ENCODE measurements around the gene CCP110. TPM values are rescaled to one million over a fixed set of nuclear protein-coding genes. Genes with fewer than 3 reads are reported as not detected.
A peak's percentile ranks its signal among the peaks of the same experiment; 100 is the strongest.
"Not testable (repeated sequence)": the region's sequence is repeated elsewhere in the genome, so short reads cannot be mapped to it uniquely, and the experiment has no call there.

The CCP110 gene
- total RNA-seq, 2 experiments from 2014 or later: 28.7 to 30.4 TPM

- no peak overlapping the region for H3K4me3 Mint-ChIP-seq
These were observed 982 bp upstream of the CCP110 start for GRCh38 chr16:19522760-19523159.

GRCh38 chr16:19523184-19523558 lies 571 bp upstream of the CCP110 start:
- H3K27ac Mint-ChIP-seq: no peak overlapping the region
- no peaks in the 10 kb centered on the region for H3K9me3 Mint-ChIP-seq
- no peak overlapping the region for H3K4me3 Mint-ChIP-seq
- H3K4me1 Mint-ChIP-seq: peaks cover 30% of the 10 kb centered on the region
- H3K36me3 Mint-ChIP-seq: peaks cover 17% of the 10 kb centered on the region
- no peaks in the 10 kb centered on the region for H3K27me3 Mint-ChIP-seq
- no peak for DNase-seq

More at GRCh38 chr16:19522760-19523159, 982 bp upstream of the CCP110 start:
- Mint-ChIP-seq H3K9me3 (no peaks in the 10 kb centered on the region), H3K36me3 (peaks cover 16% of the 10 kb centered on the region), H3K27me3 (no peaks in the 10 kb centered on the region), H3K27ac (no peak overlapping the region), H3K4me1 (peaks cover 30% of the 10 kb centered on the region)
- DNase-seq: no peak

GRCh38 chr16:19524356-19524615 lies 544 bp downstream of the CCP110 start:
- Mint-ChIP-seq H3K4me3 (peak overlapping the region; percentile 98), H3K27ac (peak overlapping the region; percentile 92), H3K27me3 (no peaks in the 10 kb centered on the region), H3K9me3 (no peaks in the 10 kb centered on the region), H3K4me1 (peaks cover 23% of the 10 kb centered on the region), H3K36me3 (peaks cover 20% of the 10 kb centered on the region)
- DNase-seq: no peak

GRCh38 chr16:19524616-19525384 lies 1.1 kb downstream of the CCP110 start:
- H3K4me1 Mint-ChIP-seq: peaks cover 23% of the 10 kb centered on the region
- no peaks in the 10 kb centered on the region for H3K9me3 Mint-ChIP-seq
- peak overlapping the region; percentile 98 for H3K4me3 Mint-ChIP-seq
- H3K27ac Mint-ChIP-seq: peak overlapping the region; percentile 92
- no peaks in the 10 kb centered on the region for H3K27me3 Mint-ChIP-seq
- no peak for DNase-seq
- H3K36me3 Mint-ChIP-seq: peaks cover 20% of the 10 kb centered on the region

GRCh38 chr16:19525385-19525723 lies 1.6 kb downstream of the CCP110 start:
- H3K9me3 Mint-ChIP-seq: no peaks in the 10 kb centered on the region

GRCh38 chr16:19527161-19527560 lies 3.4 kb downstream of the CCP110 start:
- peaks cover 12% of the 10 kb centered on the region for H3K4me1 Mint-ChIP-seq
- peaks cover 20% of the 10 kb centered on the region for H3K36me3 Mint-ChIP-seq
- DNase-seq: no peak
- no peaks in the 10 kb centered on the region for H3K9me3 Mint-ChIP-seq
- no peak overlapping the region for H3K27ac Mint-ChIP-seq
- no peak overlapping the region for H3K4me3 Mint-ChIP-seq
- H3K27me3 Mint-ChIP-seq: no peaks in the 10 kb centered on the region

More at GRCh38 chr16:19525385-19525723, 1.6 kb downstream of the CCP110 start:
- H3K36me3 Mint-ChIP-seq: peaks cover 20% of the 10 kb centered on the region
- no peaks in the 10 kb centered on the region for H3K27me3 Mint-ChIP-seq
- H3K27ac Mint-ChIP-seq: no peak overlapping the region
- H3K4me1 Mint-ChIP-seq: peaks cover 19% of the 10 kb centered on the region
- H3K4me3 Mint-ChIP-seq: peak overlapping the region; percentile 98
- DNase-seq: no peak

- Mint-ChIP-seq H3K27ac (no peak overlapping the region), H3K4me3 (no peak overlapping the region), H3K36me3 (peaks cover 22% of the 10 kb centered on the region), H3K27me3 (no peaks in the 10 kb centered on the region), H3K4me1 (peaks cover 8% of the 10 kb centered on the region), H3K9me3 (no peaks in the 10 kb centered on the region)
- DNase-seq: no peak
These were observed 4.9 kb downstream of the CCP110 start for GRCh38 chr16:19528666-19529065.

GRCh38 chr16:19532601-19533000 lies 8.9 kb downstream of the CCP110 start:
- no peaks in the 10 kb centered on the region for H3K4me1 Mint-ChIP-seq
- H3K27ac Mint-ChIP-seq: no peak overlapping the region
- no peak overlapping the region for H3K4me3 Mint-ChIP-seq
- no peaks in the 10 kb centered on the region for H3K9me3 Mint-ChIP-seq
- H3K27me3 Mint-ChIP-seq: no peaks in the 10 kb centered on the region
- peaks cover 19% of the 10 kb centered on the region for H3K36me3 Mint-ChIP-seq
- no peak for DNase-seq

GRCh38 chr16:19540241-19540970 lies 16.7 kb downstream of the CCP110 start:
- no peak for DNase-seq
- Mint-ChIP-seq H3K27me3 (no peaks in the 10 kb centered on the region), H3K4me3 (no peak overlapping the region), H3K4me1 (no peaks in the 10 kb centered on the region), H3K27ac (no peak overlapping the region), H3K9me3 (no peaks in the 10 kb centered on the region), H3K36me3 (peaks cover 42% of the 10 kb centered on the region)

GRCh38 chr16:19542138-19542821 lies 18.5 kb downstream of the CCP110 start:
- Mint-ChIP-seq H3K27me3 (no peaks in the 10 kb centered on the region), H3K4me3 (no peak overlapping the region), H3K9me3 (no peaks in the 10 kb centered on the region), H3K27ac (no peak overlapping the region), H3K4me1 (no peaks in the 10 kb centered on the region), H3K36me3 (peaks cover 36% of the 10 kb centered on the region)
- no peak for DNase-seq

GRCh38 chr16:19543278-19543996 lies 19.7 kb downstream of the CCP110 start:
- DNase-seq, H3K9me3 Mint-ChIP-seq, H3K27ac Mint-ChIP-seq, H3K4me3 Mint-ChIP-seq, H3K27me3 Mint-ChIP-seq, H3K4me1 Mint-ChIP-seq: not testable (repeated sequence)
- peaks cover 36% of the 10 kb centered on the region for H3K36me3 Mint-ChIP-seq

- H3K4me3 Mint-ChIP-seq: no peak overlapping the region
- peaks cover 11% of the 10 kb centered on the region for H3K36me3 Mint-ChIP-seq
- no peak for DNase-seq
- H3K27me3 Mint-ChIP-seq: no peaks in the 10 kb centered on the region
- H3K4me1 Mint-ChIP-seq: no peaks in the 10 kb centered on the region
- H3K9me3 Mint-ChIP-seq: no peaks in the 10 kb centered on the region
- H3K27ac Mint-ChIP-seq: no peak overlapping the region
These were observed 24.4 kb downstream of the CCP110 start for GRCh38 chr16:19548144-19548543.

GRCh38 chr16:19549673-19550072 lies 25.9 kb downstream of the CCP110 start:
- Mint-ChIP-seq H3K4me1 (peaks cover 6% of the 10 kb centered on the region), H3K36me3 (no peaks in the 10 kb centered on the region), H3K27me3 (no peaks in the 10 kb centered on the region), H3K27ac (no peak overlapping the region), H3K9me3 (no peaks in the 10 kb centered on the region), H3K4me3 (no peak overlapping the region)
- DNase-seq: no peak

GRCh38 chr16:19555186-19555937 lies 31.6 kb downstream of the CCP110 start, which contains the start of gene VPS35L:
Gene VPS35L (plus strand): TSS chr16:19555703. CDS start chr16:19555730, 27 bp downstream.
- H3K4me3 Mint-ChIP-seq: peak within 1 kb of the TSS; percentile 86
- peak within 1 kb of the TSS; percentile 72 for H3K27ac Mint-ChIP-seq
- DNase-seq: peak; percentile 96
- no peaks in the 10 kb centered on the region for H3K27me3 Mint-ChIP-seq
- H3K4me1 Mint-ChIP-seq: peaks cover 16% of the 10 kb centered on the region
- no peaks in the 10 kb centered on the region for H3K36me3 Mint-ChIP-seq
- no peaks in the 10 kb centered on the region for H3K9me3 Mint-ChIP-seq
